Measurements from ENCODE around the gene LNX1.

LNX1 gene

GRCh38 chr4:53563824-53564223, 27.5 kb downstream of the LNX1 start:
- Mint-ChIP-seq H3K4me3 (no peak overlapping the region), H3K9me3 (no peaks in the 10 kb centered on the region), H3K36me3 (no peaks in the 10 kb centered on the region), H3K4me1 (no peaks in the 10 kb centered on the region), H3K27ac (no peak overlapping the region)
- ATAC-seq (peak; percentile 70), DNase-seq (ENCODE audit: low spot score in 2 of 2) (no peak)

- H3K36me3 Mint-ChIP-seq: no peaks in the 10 kb centered on the region
- H3K4me1 Mint-ChIP-seq: no peaks in the 10 kb centered on the region
- H3K9me3 Mint-ChIP-seq: no peaks in the 10 kb centered on the region
- ATAC-seq: no peak
- no peak overlapping the region for H3K4me3 Mint-ChIP-seq
- no peak for DNase-seq (ENCODE audit: low spot score in 2 of 2)
- H3K27ac Mint-ChIP-seq: no peak overlapping the region
These were observed 28.9 kb downstream of the LNX1 start for GRCh38 chr4:53562409-53562808.

- H3K27ac Mint-ChIP-seq: no peak overlapping the region
- DNase-seq (ENCODE audit: low spot score in 2 of 2): no peak
These were observed 32.2 kb downstream of the LNX1 start for GRCh38 chr4:53559021-53559620.

GRCh38 chr4:53558065-53558801, 33.1 kb downstream of the LNX1 start:
- H3K4me1 Mint-ChIP-seq: no peaks in the 10 kb centered on the region
- H3K27ac Mint-ChIP-seq: no peak overlapping the region
- H3K9me3 Mint-ChIP-seq: no peaks in the 10 kb centered on the region
- no peak overlapping the region for H3K4me3 Mint-ChIP-seq
- DNase-seq (ENCODE audit: low spot score in 2 of 2) (no peak), ATAC-seq (no peak)
- no peaks in the 10 kb centered on the region for H3K36me3 Mint-ChIP-seq

More at GRCh38 chr4:53559021-53559620, 32.2 kb downstream of the LNX1 start:
- no peak for ATAC-seq
- H3K9me3 Mint-ChIP-seq: no peaks in the 10 kb centered on the region
- no peaks in the 10 kb centered on the region for H3K36me3 Mint-ChIP-seq
- no peak overlapping the region for H3K4me3 Mint-ChIP-seq
- H3K4me1 Mint-ChIP-seq: no peaks in the 10 kb centered on the region

GRCh38 chr4:53557669-53558064, 33.6 kb downstream of the LNX1 start:
- no peaks in the 10 kb centered on the region for H3K9me3 Mint-ChIP-seq
- DNase-seq (ENCODE audit: low spot score in 2 of 2): no peak
- H3K27ac Mint-ChIP-seq: no peak overlapping the region
- ATAC-seq: no peak
- H3K4me1 Mint-ChIP-seq: no peaks in the 10 kb centered on the region
- no peak overlapping the region for H3K4me3 Mint-ChIP-seq
- H3K36me3 Mint-ChIP-seq: no peaks in the 10 kb centered on the region

GRCh38 chr4:53556651-53557050, 34.6 kb downstream of the LNX1 start:
- Mint-ChIP-seq H3K27ac (no peak overlapping the region), H3K9me3 (no peaks in the 10 kb centered on the region), H3K4me3 (no peak overlapping the region), H3K36me3 (no peaks in the 10 kb centered on the region), H3K4me1 (no peaks in the 10 kb centered on the region)
- ATAC-seq (no peak), DNase-seq (ENCODE audit: low spot score in 2 of 2) (no peak)

GRCh38 chr4:53553486-53554210, 37.6 kb downstream of the LNX1 start:
- no peak overlapping the region for H3K27ac Mint-ChIP-seq
- ATAC-seq (no peak), DNase-seq (ENCODE audit: low spot score in 2 of 2) (no peak)
- H3K4me1 Mint-ChIP-seq: no peaks in the 10 kb centered on the region
- H3K4me3 Mint-ChIP-seq: no peak overlapping the region
- no peaks in the 10 kb centered on the region for H3K36me3 Mint-ChIP-seq
- no peaks in the 10 kb centered on the region for H3K9me3 Mint-ChIP-seq

- no peaks in the 10 kb centered on the region for H3K9me3 Mint-ChIP-seq
- no peak for ATAC-seq
- H3K4me3 Mint-ChIP-seq: no peak overlapping the region
These were observed 38.6 kb downstream of the LNX1 start for GRCh38 chr4:53552711-53553110.

GRCh38 chr4:53551958-53552357, 39.3 kb downstream of the LNX1 start:
- ATAC-seq (no peak), DNase-seq (ENCODE audit: low spot score in 2 of 2) (no peak)
- no peak overlapping the region for H3K27ac Mint-ChIP-seq
- no peaks in the 10 kb centered on the region for H3K9me3 Mint-ChIP-seq
- H3K4me3 Mint-ChIP-seq: no peak overlapping the region
- H3K4me1 Mint-ChIP-seq: no peaks in the 10 kb centered on the region
- H3K36me3 Mint-ChIP-seq: no peaks in the 10 kb centered on the region

More at GRCh38 chr4:53552711-53553110, 38.6 kb downstream of the LNX1 start:
- Mint-ChIP-seq H3K27ac (no peak overlapping the region), H3K4me1 (no peaks in the 10 kb centered on the region), H3K36me3 (no peaks in the 10 kb centered on the region)
- no peak for DNase-seq (ENCODE audit: low spot score in 2 of 2)

- H3K4me3 Mint-ChIP-seq: no peak overlapping the region
- no peak for ATAC-seq
- DNase-seq (ENCODE audit: low spot score in 2 of 2): no peak
- no peaks in the 10 kb centered on the region for H3K4me1 Mint-ChIP-seq
- no peaks in the 10 kb centered on the region for H3K36me3 Mint-ChIP-seq
- H3K9me3 Mint-ChIP-seq: no peaks in the 10 kb centered on the region
- no peak overlapping the region for H3K27ac Mint-ChIP-seq
These were observed 39.9 kb downstream of the LNX1 start for GRCh38 chr4:53551281-53551864.

- Mint-ChIP-seq H3K4me3 (no peak overlapping the region), H3K27ac (no peak overlapping the region), H3K36me3 (no peaks in the 10 kb centered on the region), H3K4me1 (no peaks in the 10 kb centered on the region), H3K9me3 (no peaks in the 10 kb centered on the region)
- no peak for DNase-seq (ENCODE audit: low spot score in 2 of 2)
- ATAC-seq: no peak
These were observed 42.6 kb downstream of the LNX1 start for GRCh38 chr4:53548662-53549061.

GRCh38 chr4:53547983-53548382, 43.3 kb downstream of the LNX1 start:
- ATAC-seq: no peak
- Mint-ChIP-seq H3K27ac (no peak overlapping the region), H3K4me3 (no peak overlapping the region), H3K36me3 (no peaks in the 10 kb centered on the region), H3K9me3 (no peaks in the 10 kb centered on the region), H3K4me1 (no peaks in the 10 kb centered on the region)
- no peak for DNase-seq (ENCODE audit: low spot score in 2 of 2)

GRCh38 chr4:53545942-53546581, 45.2 kb downstream of the LNX1 start:
- Mint-ChIP-seq H3K9me3 (no peaks in the 10 kb centered on the region), H3K36me3 (no peaks in the 10 kb centered on the region), H3K27ac (no peak overlapping the region), H3K4me1 (no peaks in the 10 kb centered on the region), H3K4me3 (no peak overlapping the region)
- ATAC-seq (no peak), DNase-seq (ENCODE audit: low spot score in 2 of 2) (no peak)

- H3K36me3 Mint-ChIP-seq: no peaks in the 10 kb centered on the region
- H3K4me1 Mint-ChIP-seq: no peaks in the 10 kb centered on the region
- DNase-seq (ENCODE audit: low spot score in 2 of 2) (no peak), ATAC-seq (no peak)
- no peaks in the 10 kb centered on the region for H3K9me3 Mint-ChIP-seq
- no peak overlapping the region for H3K27ac Mint-ChIP-seq
- no peak overlapping the region for H3K4me3 Mint-ChIP-seq
These were observed 46.0 kb downstream of the LNX1 start for GRCh38 chr4:53545273-53545672.

- Mint-ChIP-seq H3K4me3 (no peak overlapping the region), H3K9me3 (no peaks in the 10 kb centered on the region), H3K36me3 (no peaks in the 10 kb centered on the region), H3K4me1 (no peaks in the 10 kb centered on the region), H3K27ac (no peak overlapping the region)
- ATAC-seq (no peak), DNase-seq (ENCODE audit: low spot score in 2 of 2) (no peak)
These were observed 47.7 kb downstream of the LNX1 start for GRCh38 chr4:53543561-53543960.
